HepG2 (cell line): ENCODE measurements around the gene AIP. TPM values are rescaled to one million over a fixed set of nuclear protein-coding genes. Genes with fewer than 3 reads are reported as not detected.

Experiments used
- ATAC-seq: fragments of 200-7000 bp; cut with Tn5 transposase; 3 replicates; pipeline ENCODE4 v1.9.1; 2020; ENCODE audit warnings: mild to moderate bottlenecking, moderate library complexity
- BruUV-seq: library from RNA; stranded (reverse); fragments of 400-500 nt; replicated peaks from 2 replicates; lab custom pipeline; 2021; lab: Mats Ljungman, UMichigan
- CTCF ChIA-PET: fragments of 300-600 bp; formaldehyde crosslinking; extraction: SDS; loops from one replicate; lab custom pipeline; 2021; ENCODE audit warnings: low total read pairs, inconsistent platforms, low intra/inter-chr PET ratio; lab: Yijun Ruan, JAX
- POLR2A ChIA-PET: fragments of 350-600 bp; sonication (Branson Sonifier 250); formaldehyde crosslinking; loops from one replicate; lab custom pipeline; 2020; ENCODE audit warnings: antibody characterized with exemption, inconsistent platforms; lab: Yijun Ruan, JAX
- DNase-seq: peaks from one replicate; pipeline ENCODE4 v3.0.0-alpha.2; 2015; ENCODE audit warnings: low spot score
- FAIRE-seq: peaks from 3 replicates; lab custom pipeline; 2011; peaks lifted over from hg19 to GRCh38; lab: Jason Lieb, UNC
- H2AFZ ChIP-seq: one replicate; pipeline ENCODE4 v1.6.1; 2011; ENCODE audit warnings: low read length, inconsistent platforms
- H3K27ac ChIP-seq: fragments of 300-600 bp; 3 replicates; pipeline ENCODE4 v1.8.0; 2011; ENCODE audit warnings: mixed run types, mild to moderate bottlenecking, mixed read lengths, low read length, inconsistent platforms; ENCODE audit not compliant: insufficient read depth; ENCODE audit errors: extremely low read length
- H3K27me3 ChIP-seq, 2 experiments: fragments of 200-600 bp in 1 of 2; 2 replicates in 1 of 2; 3 replicates in 1 of 2; pipeline versions ENCODE4 v1.6.0 to v1.8.0; 2011; ENCODE audit warnings: low read length in 2 of 2, mild to moderate bottlenecking in 2 of 2, moderate library complexity in 2 of 2, inconsistent platforms in 1 of 2; ENCODE audit not compliant: insufficient read depth in 2 of 2, control insufficient read depth in 1 of 2
- H3K36me3 ChIP-seq, 2 experiments: fragments of 200-600 bp in 1 of 2; replicated peaks in 1 of 2; 2 replicates in 1 of 2; 3 replicates in 1 of 2; pipeline versions ENCODE4 v1.5.1 to v1.8.0; 2011; ENCODE audit warnings: low read length in 2 of 2, inconsistent platforms in 1 of 2; ENCODE audit not compliant: insufficient read depth in 2 of 2, control insufficient read depth in 1 of 2
- H3K4me1 ChIP-seq: 2 replicates; pipeline ENCODE4 v1.5.1; 2012; ENCODE audit warnings: low read length, inconsistent platforms; ENCODE audit not compliant: insufficient read depth
- H3K4me2 ChIP-seq: 2 replicates; pipeline ENCODE4 v1.6.0; 2011; ENCODE audit warnings: low read depth, low read length, inconsistent platforms
- H3K4me3 ChIP-seq, 3 experiments: fragments of 200-600 bp in 1 of 3; sonication (generic), shearing (Covaris generic) in 1 of 3; replicated peaks in 1 of 3; 2 replicates each; pipeline ENCODE4 v1.5.1; 2011 to 2016; ENCODE audit warnings: low read length in 3 of 3, inconsistent platforms in 2 of 3, low read depth in 2 of 3, mild to moderate bottlenecking in 2 of 3, control low read depth in 1 of 3, mixed read lengths in 1 of 3; ENCODE audit not compliant: insufficient read depth in 1 of 3
- H3K79me2 ChIP-seq: one replicate; pipeline ENCODE4 v1.6.1; 2011; ENCODE audit warnings: low read length, inconsistent platforms; ENCODE audit not compliant: insufficient read depth
- H3K9ac ChIP-seq: 2 replicates; pipeline ENCODE4 v1.6.0; 2011; ENCODE audit warnings: mild to moderate bottlenecking, low read depth, low read length, inconsistent platforms; ENCODE audit not compliant: insufficient read depth
- H3K9me3 ChIP-seq: 2 replicates; pipeline ENCODE4 v1.5.1; 2012; ENCODE audit warnings: mild to moderate bottlenecking, low read length
- H4K20me1 ChIP-seq: 2 replicates; pipeline ENCODE4 v1.6.0; 2011; ENCODE audit warnings: inconsistent platforms, mild to moderate bottlenecking, low read length, moderate library complexity; ENCODE audit not compliant: insufficient read depth
- ARNTL ChIP-seq: sonication (generic); formaldehyde crosslinking; IDR thresholded peaks from 2 replicates; pipeline ENCODE4 v1.4.0; 2020; ENCODE audit warnings: mild to moderate bottlenecking, missing genetic modification reagents
- ATRX ChIP-seq: sonication (generic); formaldehyde crosslinking; IDR thresholded peaks from 2 replicates; pipeline ENCODE4 v1.4.0; 2020; ENCODE audit warnings: missing genetic modification reagents, borderline replicate concordance
- CAMTA2 ChIP-seq: sonication (generic); formaldehyde crosslinking; IDR thresholded peaks from 2 replicates; pipeline ENCODE4 v1.4.0; 2020; ENCODE audit warnings: mild to moderate bottlenecking, missing genetic modification reagents, borderline replicate concordance
- GFI1 ChIP-seq: sonication (generic); formaldehyde crosslinking; IDR thresholded peaks from 2 replicates; pipeline ENCODE4 v1.5.0; 2020; ENCODE audit warnings: missing genetic modification reagents, mild to moderate bottlenecking, borderline replicate concordance
- HMG20A ChIP-seq: IDR thresholded peaks from 2 replicates; pipeline ENCODE4 v1.6.1; 2016; ENCODE audit warnings: borderline replicate concordance
- NONO ChIP-seq, 2 experiments: fragments of 450-650 bp in 1 of 2; sonication (generic) in 1 of 2; formaldehyde crosslinking in 1 of 2; IDR thresholded peaks in 1 of 2; conservative IDR thresholded peaks in 1 of 2; 2 replicates each; pipeline versions ENCODE4 v1.6.1 to v1.8.0; 2017 to 2022; ENCODE audit warnings: mild to moderate bottlenecking in 1 of 2, missing genetic modification reagents in 1 of 2, moderate library complexity in 1 of 2
- PPARG ChIP-seq: conservative IDR thresholded peaks from 2 replicates; pipeline ENCODE4 v1.6.1; 2016; ENCODE audit warnings: missing biosample characterization, missing genetic modification reagents
- SRY ChIP-seq: sonication (generic); formaldehyde crosslinking; IDR thresholded peaks from 2 replicates; pipeline ENCODE4 v1.8.0; 2022; ENCODE audit warnings: mild to moderate bottlenecking, missing genetic modification reagents
- STAT5B ChIP-seq: sonication (generic); formaldehyde crosslinking; IDR thresholded peaks from 2 replicates; pipeline ENCODE4 v1.4.0; 2020; ENCODE audit warnings: missing genetic modification reagents
- TAF1 ChIP-seq: sonication (generic); formaldehyde crosslinking; IDR thresholded peaks from 2 replicates; pipeline ENCODE4 v1.4.0; 2020; ENCODE audit warnings: missing genetic modification reagents
- TCF7 ChIP-seq: sonication (generic); IDR thresholded peaks from 2 replicates; pipeline ENCODE4 v1.6.1; 2016; ENCODE audit warnings: antibody characterized with exemption, low read depth
- YEATS2 ChIP-seq: sonication (generic); formaldehyde crosslinking; IDR thresholded peaks from 2 replicates; pipeline ENCODE4 v1.4.0; 2020; ENCODE audit warnings: missing genetic modification reagents, borderline replicate concordance
- ZBTB44 ChIP-seq: sonication (generic); formaldehyde crosslinking; IDR thresholded peaks from 2 replicates; pipeline ENCODE4 v1.4.0; 2020; ENCODE audit warnings: missing genetic modification reagents
- ZFP37 ChIP-seq: sonication (generic); formaldehyde crosslinking; IDR thresholded peaks from 2 replicates; pipeline ENCODE4 v1.4.0; 2020; ENCODE audit warnings: missing genetic modification reagents, borderline replicate concordance
- ZNF354B ChIP-seq: sonication (generic); formaldehyde crosslinking; IDR thresholded peaks from 2 replicates; pipeline ENCODE4 v1.8.0; 2022; ENCODE audit warnings: mild to moderate bottlenecking, missing genetic modification reagents
- ZNF432 ChIP-seq: sonication (generic); formaldehyde crosslinking; IDR thresholded peaks from 2 replicates; pipeline ENCODE4 v1.5.0; 2020; ENCODE audit warnings: missing genetic modification reagents, mild to moderate bottlenecking, borderline replicate concordance
- ZNF549 ChIP-seq: sonication (generic); formaldehyde crosslinking; IDR thresholded peaks from 2 replicates; pipeline ENCODE4 v1.5.0; 2020; ENCODE audit warnings: missing genetic modification reagents
- ZNF761 ChIP-seq: sonication (generic); formaldehyde crosslinking; conservative IDR thresholded peaks from 2 replicates; pipeline ENCODE4 v1.4.0; 2020; ENCODE audit warnings: mild to moderate bottlenecking, missing genetic modification reagents
- WGBS: methylation state at CpG from one replicate; pipeline ENCODE4 v1.1.6; 2017; ENCODE audit warnings: low lambda C conversion rate; 5-methylcytosine and 5-hydroxymethylcytosine counted together
- in situ Hi-C: cut with HindIII; loops from 2 replicates; pipeline ENCODE4 v1.10.0; 2017; ENCODE audit warnings: low pct_unique_long_range_greater_than_20kb; ENCODE audit not compliant: extremely low pct_ligation_motif_present
- intact Hi-C: fragments of 100-400 bp; cut with micrococcal nuclease; formaldehyde crosslinking; loops from one replicate; pipeline ENCODE4 v1.10.0; 2022; ENCODE audit not compliant: unreplicated experiment
- polyA plus RNA-seq, 8 experiments: library from polyadenylated mRNA; depleted of rRNA in 3 of 8; stranded (reverse) in 7 of 8; unstranded in 1 of 8; fragments of >200 nt; fragmentation: Illumina TruSeq in 4 of 8; extraction: Trizol in 4 of 8; gene quantifications; 2 replicates each; pipeline versions ENCODE4 v1.2.1 to v1.2.3, GENCODE V29; 2011 to 2016; ENCODE audit warnings: low read depth in 4 of 8, missing spikeins in 1 of 8, mixed read lengths in 1 of 8; ENCODE audit not compliant: insufficient read depth in 1 of 8
- total RNA-seq, 5 experiments: library from RNA; depleted of rRNA; stranded (reverse); fragments of >200 nt; fragmentation: Illumina TruSeq; extraction: Trizol; gene quantifications; 2 replicates each; pipeline ENCODE4 v1.2.3, GENCODE V29; 2016; ENCODE audit warnings: low read depth in 1 of 5

Gene AIP
- total and polyA plus RNA-seq, 2 of the 13 experiments (the other 11 are each of a cell fraction or from before 2014, with no cell fraction given): 51.8 to 110 TPM

GRCh38 chr11:67498544-67498972, 15.7 kb downstream of the AIP start:
- no TSS peak for BruUV-seq
- no peaks in the 10 kb centered on the region for H3K9me3 ChIP-seq
- TF ChIP-seq HMG20A (CRISPR knock-in tag) (no peak), SRY (CRISPR knock-in tag) (no peak), PPARG (no peak)
- DNase-seq: no peak
- intact Hi-C loops (no loop called here), in situ Hi-C loops (no loop called here)
- FAIRE-seq: no peak
- H3K27ac ChIP-seq: no peak overlapping the region
- H3K4me1 ChIP-seq: peaks cover 1% of the 10 kb centered on the region; the same call in 1 of the 2 replicates
- no peak overlapping the region for H3K4me3 ChIP-seq
- ATAC-seq: no peak
- H3K36me3 ChIP-seq: no peaks in the 10 kb centered on the region; a peak in 2 of 5 replicates
- no peak overlapping the region for H3K9ac ChIP-seq
- WGBS: 92% methylated on average over 14 of the region's 21 CpGs
- H3K27me3 ChIP-seq: no peaks in the 10 kb centered on the region
- H3K79me2 ChIP-seq: no peaks in the 10 kb centered on the region
- no peak overlapping the region for H2AFZ ChIP-seq
- no peaks in the 10 kb centered on the region for H4K20me1 ChIP-seq
- ChIA-PET CTCF (no interaction called here), POLR2A (no interaction called here)
- H3K4me2 ChIP-seq: no peak overlapping the region

- peaks cover 6% of the 10 kb centered on the region; the same call in 1 of the 2 replicates for H3K4me1 ChIP-seq
- TF ChIP-seq TAF1 (CRISPR knock-in tag) (no peak), NONO (IDR thresholded peaks at IDR 0.05) (no peak), NONO (CRISPR knock-in tag; conservative IDR thresholded peaks at IDR 0.05) (no peak), TCF7 (no peak), CAMTA2 (CRISPR knock-in tag) (no peak), ZBTB44 (CRISPR knock-in tag) (no peak), ZNF761 (no peak), ZNF354B (no peak), ZFP37 (CRISPR knock-in tag) (no peak), YEATS2 (CRISPR knock-in tag) (no peak), GFI1 (no peak), ZNF432 (CRISPR knock-in tag) (no peak), ZNF549 (no peak), ATRX (CRISPR knock-in tag) (no peak), ARNTL (CRISPR knock-in tag) (no peak), STAT5B (CRISPR knock-in tag) (no peak)
- TF ChIP-seq, all 625 proteins: peak for 0
- no peak for ATAC-seq
- H4K20me1 ChIP-seq: no peaks in the 10 kb centered on the region
- 94% methylated on average over 12 of the region's 26 CpGs for WGBS
- DNase-seq: no peak
- ChIA-PET POLR2A (no interaction called here), CTCF (no interaction called here)
- no peaks in the 10 kb centered on the region for H3K9me3 ChIP-seq
- H3K36me3 ChIP-seq: no peaks in the 10 kb centered on the region; a peak in 2 of 5 replicates
- in situ Hi-C loops (no loop called here), intact Hi-C loops (no loop called here)
- H2AFZ ChIP-seq: no peak overlapping the region
- H3K4me2 ChIP-seq: no peak overlapping the region
- H3K27ac ChIP-seq: no peak overlapping the region
- no peak overlapping the region for H3K4me3 ChIP-seq
- no peaks in the 10 kb centered on the region for H3K27me3 ChIP-seq
- no peaks in the 10 kb centered on the region for H3K79me2 ChIP-seq
- FAIRE-seq: no peak
- BruUV-seq: no TSS peak
- H3K9ac ChIP-seq: no peak overlapping the region
Observed at GRCh38 chr11:67499808-67500483, 17.1 kb downstream of the AIP start.
